CD14-positive monocyte (primary cell): ENCODE results near the gene WWC2. TPM values are rescaled to one million over a fixed set of nuclear protein-coding genes. Genes with fewer than 3 reads are reported as not detected.

ENCODE experiments used
- DNase-seq, 3 donors: peaks; one replicate each; pipeline ENCODE4 v3.0.0-alpha.2; 2011 to 2022
- H2AFZ ChIP-seq: 2 replicates; pipeline ENCODE4 v1.6.0; 2012; ENCODE audit warnings: mild to moderate bottlenecking, low read depth, low read length, inconsistent platforms; ENCODE audit not compliant: insufficient read depth, poor library complexity, severe bottlenecking
- H3K27ac ChIP-seq, 2 donors: 1 replicate in 1 of 2; 2 replicates in 1 of 2; pipeline ENCODE4 v1.5.1; 2012 to 2013; ENCODE audit warnings: low read length in 2 of 2, control low read depth in 1 of 2, inconsistent platforms in 1 of 2, low read depth in 1 of 2, mild to moderate bottlenecking in 1 of 2
- H3K27me3 ChIP-seq, 2 donors: one replicate each; pipeline versions ENCODE4 v1.6.0 to v1.6.1; 2011 to 2013; ENCODE audit warnings: low read length in 2 of 2; ENCODE audit not compliant: control insufficient read depth in 2 of 2, insufficient read depth in 2 of 2
- H3K36me3 ChIP-seq, 2 donors: replicated peaks in 1 of 2; 1 replicate in 1 of 2; 2 replicates in 1 of 2; pipeline versions ENCODE4 v1.5.1 to v1.6.1; 2012 to 2013; ENCODE audit warnings: low read length in 2 of 2, control low read depth in 1 of 2, inconsistent platforms in 1 of 2, mild to moderate bottlenecking in 1 of 2; ENCODE audit not compliant: insufficient read depth in 2 of 2, control insufficient read depth in 1 of 2
- H3K4me1 ChIP-seq, 2 donors: 1 replicate in 1 of 2; 2 replicates in 1 of 2; pipeline versions ENCODE4 v1.5.1 to v1.6.1; 2012 to 2013; ENCODE audit warnings: low read length in 2 of 2, control low read depth in 1 of 2, inconsistent platforms in 1 of 2, mild to moderate bottlenecking in 1 of 2, moderate library complexity in 1 of 2; ENCODE audit not compliant: insufficient read depth in 2 of 2, control insufficient read depth in 1 of 2
- H3K4me2 ChIP-seq: replicated peaks from 2 replicates; pipeline ENCODE3; 2012; ENCODE audit warnings: low read length, moderate library complexity, mild to moderate bottlenecking; ENCODE audit not compliant: poor library complexity, severe bottlenecking; ENCODE audit errors: extremely low read depth
- H3K4me3 ChIP-seq, 3 experiments: fragments of 200-600 bp in 1 of 3; sonication (generic) in 1 of 3; replicated peaks in 1 of 3; 1 replicate in 2 of 3; 2 replicates in 1 of 3; pipeline ENCODE4 v1.5.1; 2011 to 2013; ENCODE audit warnings: low read length in 3 of 3, mild to moderate bottlenecking in 3 of 3, control low read depth in 2 of 3, low read depth in 2 of 3, inconsistent platforms in 1 of 3, moderate library complexity in 1 of 3
- H3K79me2 ChIP-seq: 2 replicates; pipeline ENCODE4 v1.6.0; 2012; ENCODE audit warnings: mild to moderate bottlenecking, control low read depth, inconsistent platforms, low read length, moderate library complexity; ENCODE audit not compliant: insufficient read depth
- H3K9ac ChIP-seq: 2 replicates; pipeline ENCODE4 v1.6.0; 2017; ENCODE audit warnings: low read length, mild to moderate bottlenecking; ENCODE audit not compliant: insufficient read depth, poor library complexity, severe bottlenecking
- H3K9me3 ChIP-seq, 2 donors: replicated peaks in 1 of 2; 1 replicate in 1 of 2; 2 replicates in 1 of 2; pipeline versions ENCODE4 v1.5.1 to v1.6.1; 2012 to 2013; ENCODE audit warnings: low read length in 2 of 2, control low read depth in 1 of 2; ENCODE audit not compliant: control insufficient read depth in 1 of 2, insufficient read depth in 1 of 2
- H4K20me1 ChIP-seq: 2 replicates; pipeline ENCODE4 v1.6.0; 2012; ENCODE audit warnings: mild to moderate bottlenecking, low read length, control low read depth, moderate library complexity; ENCODE audit not compliant: insufficient read depth
- H3K27ac Mint-ChIP-seq, 7 donors: one replicate each; pipeline ENCODE4 v1.8.0; 2020; ENCODE audit warnings: mild to moderate bottlenecking in 7 of 7, mixed read lengths in 7 of 7, moderate library complexity in 6 of 7, inconsistent platforms in 2 of 7
- H3K27me3 Mint-ChIP-seq, 3 donors: one replicate each; pipeline ENCODE4 v1.8.0; 2021 to 2022; ENCODE audit warnings: low read depth in 3 of 3, mild to moderate bottlenecking in 3 of 3, mixed read lengths in 3 of 3, moderate library complexity in 3 of 3, inconsistent platforms in 1 of 3
- H3K36me3 Mint-ChIP-seq, 2 donors: one replicate each; pipeline ENCODE4 v1.8.0; 2020; ENCODE audit warnings: mixed read lengths in 2 of 2, inconsistent platforms in 1 of 2, mild to moderate bottlenecking in 1 of 2
- H3K4me1 Mint-ChIP-seq: one replicate; pipeline ENCODE4 v1.8.0; 2020; ENCODE audit warnings: mild to moderate bottlenecking, mixed read lengths
- H3K4me3 Mint-ChIP-seq, 2 donors: one replicate each; pipeline ENCODE4 v1.8.0; 2020; ENCODE audit warnings: mild to moderate bottlenecking in 2 of 2, mixed read lengths in 2 of 2, moderate library complexity in 1 of 2
- H3K9me3 Mint-ChIP-seq, 7 donors: one replicate each; pipeline ENCODE4 v1.8.0; 2020 to 2022; ENCODE audit warnings: mixed read lengths in 7 of 7, mild to moderate bottlenecking in 6 of 7, moderate library complexity in 6 of 7, inconsistent platforms in 2 of 7
- CTCF ChIP-seq: fragments of 200-600 bp; IDR thresholded peaks from one replicate; pipeline ENCODE4 v1.8.0; 2022; ENCODE audit warnings: antibody characterized with exemption, mild to moderate bottlenecking
- WGBS: methylation state at CpG from one replicate; pipeline ENCODE4 v1.1.5; 2013; ENCODE audit warnings: missing lambda C conversion rate; ENCODE audit not compliant: insufficient coverage; 5-methylcytosine and 5-hydroxymethylcytosine counted together
- intact Hi-C, 2 donors: fragments of 100-400 bp; cut with micrococcal nuclease; formaldehyde crosslinking; loops; one replicate each; pipeline versions ENCODE4 v1.15.0 to v1.15.1; 2023
- polyA plus RNA-seq, 3 donors: library from polyadenylated mRNA; depleted of rRNA in 1 of 3; unstranded in 2 of 3; stranded (reverse) in 1 of 3; fragments of 300-500 nt in 2 of 3; fragments of >200 nt in 1 of 3; fragmentation: Illumina TruSeq in 2 of 3; gene quantifications; 1 replicate in 2 of 3; 2 replicates in 1 of 3; pipeline ENCODE4 v1.2.3, GENCODE V29; 2012 to 2021

Gene WWC2
- polyA plus RNA-seq, 3 donors: 1.9 to 3.8 (median 2.9) TPM

GRCh38 chr4:183124228-183124627 is 25.2 kb downstream of the WWC2 start:
- no peaks in the 10 kb centered on the region for H4K20me1 ChIP-seq
- Mint-ChIP-seq H3K36me3 (no peaks in the 10 kb centered on the region), H3K27me3 (peaks cover 0 to 3% (median 2%) of the 10 kb centered on the region in 3 donors), H3K9me3 (no peaks in the 10 kb centered on the region), H3K4me3 (no peak overlapping the region), H3K27ac (no peak overlapping the region), H3K4me1 (no peaks in the 10 kb centered on the region)
- no peak overlapping the region for H3K27ac ChIP-seq
- WGBS: no CpG with 5 or more reads among the region's 3 CpGs
- H3K4me1 ChIP-seq: no peaks in the 10 kb centered on the region
- DNase-seq: no peak
- no peaks in the 10 kb centered on the region for H3K9me3 ChIP-seq
- H2AFZ ChIP-seq: no peak overlapping the region
- H3K36me3 ChIP-seq: no peaks in the 10 kb centered on the region
- TF ChIP-seq CTCF: no peak
- H3K9ac ChIP-seq: no peak overlapping the region
- no peak overlapping the region for H3K4me3 ChIP-seq
- H3K79me2 ChIP-seq: no peaks in the 10 kb centered on the region
- no peaks in the 10 kb centered on the region for H3K27me3 ChIP-seq
- intact Hi-C loops: no loop called here
- H3K4me2 ChIP-seq: no peak overlapping the region

GRCh38 chr4:183124865-183125264 is 25.8 kb downstream of the WWC2 start:
- Histone ChIP-seq H4K20me1 (no peaks in the 10 kb centered on the region), H3K9me3 (no peaks in the 10 kb centered on the region), H3K27ac (no peak overlapping the region), H3K4me2 (no peak overlapping the region), H2AFZ (no peak overlapping the region), H3K79me2 (no peaks in the 10 kb centered on the region), H3K36me3 (no peaks in the 10 kb centered on the region), H3K9ac (no peak overlapping the region), H3K27me3 (no peaks in the 10 kb centered on the region), H3K4me3 (no peak overlapping the region), H3K4me1 (no peaks in the 10 kb centered on the region)
- Mint-ChIP-seq H3K4me1 (no peaks in the 10 kb centered on the region), H3K4me3 (no peak overlapping the region), H3K9me3 (no peaks in the 10 kb centered on the region), H3K27me3 (peaks cover 0 to 3% (median 2%) of the 10 kb centered on the region in 3 donors), H3K36me3 (no peaks in the 10 kb centered on the region), H3K27ac (no peak overlapping the region)
- intact Hi-C loops: no loop called here
- no peak for DNase-seq
- TF ChIP-seq CTCF: no peak
- 94% methylated on average over 2 of the region's 5 CpGs for WGBS
